Uterus (tissue), 4 donors: ENCODE measurements around the gene POLR2H. TPM values are rescaled to one million over a fixed set of nuclear protein-coding genes. Genes with fewer than 3 reads are reported as not detected.

Experiments used
- DNase-seq, 2 donors: peaks; one replicate each; pipeline ENCODE4 v3.0.0-alpha.2; 2019 to 2020
- H3K27ac ChIP-seq, 2 donors: fragments of 200-600 bp; sonication (generic); 1 replicate in 1 of 2; 2 replicates in 1 of 2; pipeline ENCODE4 v1.5.1; 2016 to 2018
- H3K27me3 ChIP-seq, 2 donors: fragments of 200-600 bp; sonication (generic); one replicate each; pipeline ENCODE4 v1.5.1; 2018 to 2019; ENCODE audit warnings: control low read depth in 1 of 2
- H3K36me3 ChIP-seq, 2 donors: fragments of 200-600 bp; sonication (generic); one replicate each; pipeline ENCODE4 v1.5.1; 2019; ENCODE audit warnings: control low read depth in 1 of 2
- H3K4me1 ChIP-seq, 2 donors: fragments of 200-600 bp; sonication (generic); one replicate each; pipeline ENCODE4 v1.5.1; 2018 to 2019; ENCODE audit warnings: control low read depth in 1 of 2
- H3K4me3 ChIP-seq, 2 donors: fragments of 200-600 bp; sonication (generic); 1 replicate in 1 of 2; 2 replicates in 1 of 2; pipeline ENCODE4 v1.5.1; 2018 to 2019; ENCODE audit warnings: mild to moderate bottlenecking in 1 of 2
- H3K9me3 ChIP-seq, 2 donors: fragments of 200-600 bp; sonication (generic); one replicate each; pipeline ENCODE4 v1.5.1; 2019; ENCODE audit warnings: control low read depth in 1 of 2
- CTCF ChIP-seq, 4 experiments: fragments of 200-600 bp in 2 of 4; fragments of 450-650 bp in 2 of 4; sonication (generic) in 2 of 4; IDR thresholded peaks; one replicate each; pipeline ENCODE4 v1.5.1; 2016 to 2019; ENCODE audit warnings: antibody characterized with exemption in 4 of 4, mild to moderate bottlenecking in 2 of 4, moderate library complexity in 1 of 4
- POLR2A ChIP-seq, 2 donors: fragments of 450-650 bp; IDR thresholded peaks; one replicate each; pipeline ENCODE4 v1.6.1; 2016; ENCODE audit warnings: antibody characterized with exemption in 2 of 2, mild to moderate bottlenecking in 1 of 2, moderate library complexity in 1 of 2
- intact Hi-C: fragments of 100-400 bp; cut with DNase I; formaldehyde crosslinking; loops from one replicate; pipeline ENCODE4 v1.15.1; 2023; ENCODE audit warnings: low total_unique reads
- total RNA-seq, 4 donors: library from RNA; depleted of rRNA in 3 of 4; stranded (reverse); fragments of >200 nt in 3 of 4; gene quantifications; one replicate each; pipeline versions ENCODE4 v1.1.0 to v1.2.4, GENCODE V29; 2014 to 2023
- donor health status: DM: yes; HTN: yes; CAD: no.

Gene POLR2H
- total RNA-seq, 4 donors from 2014 or later: 52.8 to 103 (median 82.7) TPM

- intact Hi-C loops: no loop called here
- Histone ChIP-seq H3K27me3 (no peaks in the 10 kb centered on the region), H3K9me3 (no peaks in the 10 kb centered on the region), H3K4me1 (peaks cover 7 to 10% of the 10 kb centered on the region in 2 donors), H3K27ac (no peak overlapping the region), H3K36me3 (no peaks in the 10 kb centered on the region), H3K4me3 (no peak overlapping the region)
- no peak for DNase-seq
- TF ChIP-seq POLR2A (IDR thresholded peaks at IDR 0.05) (no peak), CTCF (IDR thresholded peaks at IDR 0.05) (no peak)
Observed at GRCh38 chr3:184357248-184358123, 4.0 kb upstream of the POLR2H start.

GRCh38 chr3:184358124-184358767 is 3.3 kb upstream of the POLR2H start:
- H3K27me3 ChIP-seq: no peaks in the 10 kb centered on the region
- no peak overlapping the region for H3K4me3 ChIP-seq
- H3K9me3 ChIP-seq: no peaks in the 10 kb centered on the region
- H3K36me3 ChIP-seq: no peaks in the 10 kb centered on the region
- TF ChIP-seq POLR2A (IDR thresholded peaks at IDR 0.05) (no peak), CTCF (IDR thresholded peaks at IDR 0.05) (no peak)
- DNase-seq: no peak
- H3K4me1 ChIP-seq: peaks cover 7 to 10% of the 10 kb centered on the region in 2 donors
- intact Hi-C loops: no loop called here
- H3K27ac ChIP-seq: no peak overlapping the region

GRCh38 chr3:184358921-184359350 is 2.6 kb upstream of the POLR2H start:
- TF ChIP-seq POLR2A (IDR thresholded peaks at IDR 0.05) (no peak), CTCF (IDR thresholded peaks at IDR 0.05) (no peak)

GRCh38 chr3:184359610-184360009 is 1.9 kb upstream of the POLR2H start:
- H3K27ac ChIP-seq: no peak overlapping the region
- DNase-seq: no peak
- no peaks in the 10 kb centered on the region for H3K36me3 ChIP-seq
- peaks cover 7 to 22% of the 10 kb centered on the region in 2 donors for H3K4me1 ChIP-seq
- TF ChIP-seq CTCF (IDR thresholded peaks at IDR 0.05): no peak
- no peak for TF ChIP-seq POLR2A (IDR thresholded peaks at IDR 0.05)
- no peaks in the 10 kb centered on the region for H3K27me3 ChIP-seq
- no peaks in the 10 kb centered on the region for H3K9me3 ChIP-seq
- H3K4me3 ChIP-seq: no peak overlapping the region
- intact Hi-C loops: no loop called here

More at GRCh38 chr3:184358921-184359350, 2.6 kb upstream of the POLR2H start:
- H3K4me1 ChIP-seq: peaks cover 7 to 15% of the 10 kb centered on the region in 2 donors
- H3K27me3 ChIP-seq: no peaks in the 10 kb centered on the region
- no peak overlapping the region for H3K27ac ChIP-seq
- no peaks in the 10 kb centered on the region for H3K9me3 ChIP-seq
- no peak for DNase-seq
- intact Hi-C loops: no loop called here
- no peak overlapping the region for H3K4me3 ChIP-seq
- H3K36me3 ChIP-seq: no peaks in the 10 kb centered on the region
